Measurements from ENCODE around the gene MCEE.

MCEE gene

DNA sequence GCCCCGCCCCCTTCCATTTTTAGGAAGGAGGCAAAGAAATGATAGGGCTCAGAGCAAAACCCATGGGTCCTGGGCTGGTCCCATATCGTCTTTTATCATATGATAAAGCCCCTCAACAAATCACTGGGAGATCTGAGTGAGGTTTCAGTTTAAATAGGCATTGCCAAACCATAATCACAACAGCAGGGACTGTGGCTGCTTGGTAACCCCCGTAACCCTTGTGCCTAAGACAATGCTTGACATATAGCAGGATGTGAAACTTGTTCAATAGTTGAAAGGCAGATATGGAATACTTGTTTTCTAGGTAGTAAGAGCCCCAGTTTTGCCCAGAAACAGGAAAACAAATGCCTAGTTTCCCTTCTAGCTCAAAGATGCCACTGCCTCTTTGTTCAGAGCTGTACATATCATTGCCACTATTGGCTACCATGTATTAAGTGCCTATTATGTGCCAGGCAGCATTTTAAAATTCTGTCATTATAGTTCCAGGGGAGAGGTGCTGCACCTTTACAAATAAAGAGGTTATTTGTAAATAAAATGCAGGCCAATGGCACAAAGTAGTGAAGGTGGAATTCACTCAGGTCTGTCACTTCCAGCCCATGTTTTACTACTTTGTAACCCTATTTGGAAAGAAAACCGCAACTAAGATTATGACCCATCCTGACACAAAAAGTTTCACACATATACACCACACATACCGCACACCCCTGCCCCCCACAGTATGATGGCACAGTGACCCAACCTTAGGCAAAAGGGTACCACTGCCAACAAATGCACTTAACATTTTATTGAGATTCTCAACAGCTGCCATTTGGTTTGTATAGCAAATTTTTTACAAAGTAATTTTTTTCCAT is 47.4 kb downstream of the MCEE start:
- DNase-seq: peak in 3 of 5 experiments; percentile 20 to 83 (median 31)

GRCh38 chr2:71078624-71079023 is 51.4 kb downstream of the MCEE start:
- DNase-seq: no peak

GRCh38 chr2:71074893-71075395 is 55.1 kb downstream of the MCEE start:
- no peak for DNase-seq

DNA sequence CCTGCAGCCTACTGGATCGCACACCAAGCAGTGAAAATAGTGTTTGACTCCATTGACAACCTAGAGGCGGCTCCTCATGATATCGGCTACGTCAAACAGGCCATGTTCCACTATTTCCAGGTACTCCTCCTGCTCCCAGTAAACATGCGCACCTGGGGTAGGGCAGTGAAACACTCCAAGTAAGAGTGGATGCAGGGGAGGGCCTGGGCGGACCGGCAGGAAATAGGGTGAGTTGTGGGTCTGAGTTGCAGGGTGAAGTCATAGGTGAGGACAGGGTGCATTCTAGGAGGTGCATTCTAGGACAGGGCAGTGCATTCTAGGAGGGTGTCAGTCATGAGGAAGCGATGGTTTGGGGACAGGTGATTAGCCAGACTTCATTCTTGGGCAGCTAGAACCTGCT is 56.6 kb downstream of the MCEE start:
- no peak for DNase-seq

DNA sequence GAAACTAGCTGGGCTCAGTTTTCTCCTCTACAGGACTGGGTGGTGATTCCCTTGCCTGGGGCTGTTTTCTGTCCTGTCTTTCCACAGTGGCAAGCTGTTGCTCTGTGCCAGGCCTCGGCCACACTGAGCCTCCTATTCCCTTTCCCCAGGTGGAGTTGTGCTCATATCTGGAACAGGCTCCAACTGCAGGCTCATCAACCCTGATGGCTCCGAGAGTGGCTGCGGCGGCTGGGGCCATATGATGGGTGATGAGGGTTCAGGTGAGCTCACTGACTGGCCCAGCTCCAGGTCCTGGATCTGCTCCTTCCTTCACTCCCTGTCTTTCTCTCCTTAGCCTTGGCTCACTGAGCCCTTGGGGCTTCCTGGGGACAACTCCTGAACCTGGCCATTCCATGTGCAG is 57.5 kb downstream of the MCEE start:
- DNase-seq: no peak

DNA sequence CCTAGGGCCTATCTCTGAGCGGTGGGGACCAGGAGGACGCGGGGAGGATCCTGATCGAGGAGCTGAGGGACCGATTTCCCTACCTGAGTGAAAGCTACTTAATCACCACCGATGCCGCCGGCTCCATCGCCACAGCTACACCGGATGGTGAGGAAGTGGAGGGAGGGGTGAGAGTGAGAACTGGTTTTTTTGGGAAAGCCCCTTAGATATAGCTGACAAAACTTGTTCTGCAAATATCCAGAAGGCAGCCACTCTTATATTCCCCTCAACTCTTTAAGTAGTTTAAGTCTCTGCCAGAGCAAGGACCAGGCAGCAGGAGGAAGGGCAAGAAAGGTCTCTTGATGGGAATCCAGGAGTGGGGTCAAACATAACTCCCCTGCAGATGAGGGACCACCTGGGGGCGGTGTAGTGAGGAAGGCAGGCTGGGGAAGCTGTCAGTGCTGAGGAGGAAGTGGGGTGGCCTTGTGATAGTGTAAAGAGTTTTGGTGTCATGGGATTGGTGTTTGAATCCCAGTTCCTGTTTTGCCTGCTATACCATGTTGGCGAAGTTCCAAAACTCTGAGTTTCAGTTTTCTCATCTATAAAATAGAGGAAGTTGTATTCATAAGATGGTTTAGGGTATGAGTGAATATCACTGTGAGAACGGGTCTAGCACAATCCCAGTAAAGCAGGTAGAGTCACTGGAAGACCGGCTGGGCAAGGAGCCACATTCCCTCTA is 58.2 kb downstream of the MCEE start:
- DNase-seq: peak; percentile 33 to 71 (median 53)

- DNase-seq: peak in 1 of 5 experiments; percentile 33
Observed at GRCh38 chr2:71070294-71071093, 59.5 kb downstream of the MCEE start.

DNA sequence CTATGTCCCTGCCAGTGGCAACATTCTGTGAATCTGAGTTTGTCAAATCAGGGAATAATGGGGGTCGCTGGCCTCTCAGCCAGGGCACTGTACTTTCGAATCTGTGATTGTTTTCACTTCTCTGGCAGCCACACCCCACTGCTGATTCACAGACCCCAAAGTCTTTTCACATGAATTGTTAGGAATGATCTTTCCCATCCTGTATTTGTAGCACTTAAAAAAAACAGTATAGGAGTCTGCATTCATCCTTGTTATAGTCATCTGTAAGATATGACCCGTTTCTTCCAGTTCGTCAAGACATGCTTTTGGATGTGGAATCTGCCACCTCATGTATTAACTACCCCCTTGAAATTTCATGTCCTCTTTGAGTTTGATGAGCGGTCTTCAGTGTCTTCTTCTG is 60.7 kb downstream of the MCEE start:
- no peak for DNase-seq

DNA sequence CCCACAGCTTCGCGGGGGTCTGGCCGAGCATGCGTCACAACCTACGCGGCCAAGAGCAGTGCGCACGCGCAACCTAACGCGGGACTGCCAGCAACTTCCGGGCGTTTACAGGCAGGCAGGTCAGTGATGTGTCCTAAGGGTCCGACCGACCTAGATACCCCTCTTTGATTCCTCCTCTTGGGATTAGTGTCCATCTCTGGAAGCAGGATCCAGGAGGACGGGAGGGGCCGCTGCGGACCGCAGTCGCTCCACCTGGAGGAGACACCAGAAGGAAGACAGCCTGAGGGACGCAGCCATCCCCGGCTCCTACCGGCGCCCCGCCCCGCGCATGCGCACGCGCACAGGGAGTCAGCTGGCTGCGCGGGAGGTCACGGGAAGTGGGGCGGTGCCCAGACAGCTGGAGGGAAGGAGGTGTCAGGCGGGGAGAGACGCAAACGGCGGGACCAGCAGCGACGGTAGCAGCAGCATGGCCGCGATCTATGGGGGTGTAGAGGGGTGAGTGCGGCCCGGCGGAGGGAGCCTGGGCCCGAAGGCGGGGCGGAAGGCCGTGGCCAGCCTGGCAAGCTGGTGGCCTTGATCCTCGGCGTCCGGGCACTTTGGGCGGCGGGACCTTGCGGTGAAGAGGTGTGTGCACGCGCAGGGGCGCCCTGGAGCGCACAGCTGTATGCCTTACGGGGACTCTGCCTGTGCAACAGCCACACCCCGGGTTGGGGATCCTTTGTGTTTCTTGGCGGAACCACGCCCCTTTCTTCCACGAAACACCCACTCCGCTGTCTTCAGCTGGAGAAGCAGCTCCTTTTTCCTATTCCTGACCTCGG is 61.6 kb downstream of the MCEE start, which contains the start of gene NAGK:
NAGK (plus strand) TSS at position 431 of the 818 bp plus-strand sequence; CDS start at position 467, 36 bp downstream.
- DNase-seq: peak; percentile 93 to 99 (median 98)

- DNase-seq: peak in 1 of 5 experiments; percentile 31
Observed at GRCh38 chr2:71067567-71068217, 62.3 kb downstream of the MCEE start.

DNA sequence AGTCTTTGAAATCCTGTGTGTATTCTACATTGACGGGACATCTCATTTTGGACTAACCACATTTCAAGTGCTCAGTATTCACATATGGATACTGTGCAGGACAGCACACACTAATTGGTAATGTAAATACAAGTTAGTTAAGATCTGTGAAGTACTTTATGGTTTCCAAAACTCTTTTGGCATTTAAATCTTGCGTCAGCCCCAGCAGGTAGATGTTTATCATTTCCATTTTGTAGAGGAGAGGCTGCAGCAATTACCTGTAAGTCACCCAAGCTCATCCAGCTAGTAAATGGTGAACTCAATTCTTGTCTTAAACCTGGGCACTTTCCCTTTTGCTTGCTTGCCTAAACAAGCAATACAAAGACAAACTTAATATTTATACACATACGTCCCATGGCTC is 63.2 kb downstream of the MCEE start:
- DNase-seq: no peak

DNA sequence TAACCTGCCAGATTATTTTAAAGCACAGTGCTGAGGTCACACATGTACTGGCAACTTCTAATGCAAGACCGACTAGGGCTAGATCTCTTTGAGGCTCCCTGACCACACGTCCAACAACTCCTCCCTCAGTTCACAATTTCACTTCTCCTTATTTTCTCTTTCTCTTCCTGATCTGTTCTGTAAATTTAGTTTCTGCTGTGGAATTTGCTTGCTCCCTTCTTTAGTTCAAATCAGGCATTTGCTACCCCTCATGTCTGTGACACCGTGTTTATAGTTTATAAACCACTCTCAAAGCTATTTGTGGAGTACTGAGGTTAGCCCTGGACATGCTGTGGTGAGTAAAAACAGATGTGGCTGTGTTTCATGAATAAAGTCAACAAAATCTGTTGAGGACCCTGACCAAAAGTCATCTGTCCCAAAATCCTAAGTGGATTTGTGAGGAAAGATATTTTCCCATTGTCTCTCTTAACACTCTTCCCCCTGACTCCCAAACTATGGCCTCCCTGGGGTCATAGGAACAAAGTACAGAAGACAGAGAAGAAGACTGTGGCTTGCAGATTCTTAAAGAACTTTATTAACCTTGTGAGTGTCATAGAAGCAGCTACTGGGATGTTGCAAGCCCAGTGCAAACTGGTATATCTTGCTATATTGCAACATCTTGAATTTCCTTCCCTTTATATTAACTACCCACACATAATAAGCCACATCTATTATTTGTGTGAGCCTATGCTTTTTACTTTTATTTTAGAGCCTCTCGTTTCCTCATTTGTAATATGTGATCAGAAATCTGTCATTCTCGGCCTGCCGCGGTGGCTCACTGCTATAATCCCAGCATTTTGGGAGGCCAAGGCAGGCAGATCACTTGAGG is 65.0 kb downstream of the MCEE start:
- DNase-seq: no peak

GRCh38 chr2:71064110-71064611 is 65.9 kb downstream of the MCEE start:
- no peak for DNase-seq

DNA sequence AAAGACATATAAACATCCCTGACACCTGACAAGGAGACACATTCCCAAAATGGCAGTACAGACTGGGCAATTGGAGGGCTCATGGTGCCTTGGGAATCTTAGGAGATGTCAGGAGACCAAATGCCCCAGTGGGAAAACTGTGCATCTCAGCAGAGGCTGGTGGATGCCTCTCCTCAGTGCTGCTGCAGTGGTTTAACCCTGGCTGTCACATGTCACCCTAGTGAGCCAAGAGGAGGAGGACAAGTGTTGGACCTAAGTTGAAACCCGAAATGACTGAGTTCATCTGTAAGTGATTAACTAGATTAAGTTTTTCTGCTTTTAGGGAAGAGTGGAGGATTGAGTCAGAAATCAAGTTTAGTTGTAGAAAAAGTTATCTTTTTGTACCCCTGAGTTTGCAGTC is 66.8 kb downstream of the MCEE start:
- no peak for DNase-seq

DNA sequence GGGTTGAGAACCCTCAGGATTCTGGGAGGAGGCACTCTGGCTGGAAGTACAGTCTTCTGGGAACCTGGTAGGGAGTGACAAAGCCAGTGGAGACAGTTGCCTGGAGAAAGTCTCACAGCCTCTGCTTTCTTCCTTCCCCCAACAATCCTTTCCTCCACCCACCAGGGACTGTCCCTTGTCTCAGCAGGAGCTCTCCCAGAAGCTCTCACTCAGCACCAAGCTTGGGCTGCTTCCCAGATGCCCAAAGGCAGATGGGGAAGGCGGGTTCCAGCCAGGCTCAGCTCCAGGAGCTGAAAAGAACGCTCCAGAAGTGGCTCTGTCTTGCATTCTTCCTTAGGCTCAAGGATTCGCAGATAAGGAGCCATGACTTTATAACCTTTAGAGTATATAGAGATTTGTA is 69.2 kb downstream of the MCEE start:
- DNase-seq: no peak

DNA sequence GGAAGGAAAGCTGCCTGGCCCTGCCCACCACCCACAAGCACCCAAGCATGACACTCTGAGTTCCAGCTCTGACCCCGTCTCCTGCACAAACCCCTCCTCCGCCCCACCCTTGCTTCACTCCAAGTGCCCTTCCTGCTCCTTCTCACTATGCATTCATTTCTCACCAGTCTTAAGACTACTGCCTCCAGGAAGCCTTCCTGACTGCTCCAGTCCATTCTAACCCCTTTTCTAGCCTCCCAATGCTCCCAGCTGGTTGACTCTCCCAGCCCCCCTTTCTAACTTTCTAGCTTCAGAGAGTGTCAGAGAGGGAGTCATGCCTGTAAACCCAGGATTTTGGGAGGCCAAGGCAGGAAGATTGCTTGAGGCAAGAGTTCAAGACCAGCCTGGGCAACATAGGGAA is 69.8 kb downstream of the MCEE start:
- no peak for DNase-seq

Data from T-helper 2 cell (primary cell).